ENCODE measurements around the gene NOL7. TPM values are rescaled to one million over a fixed set of nuclear protein-coding genes. Genes with fewer than 3 reads are reported as not detected.

Gene NOL7
- total RNA-seq, 1 donor from 2014 or later: 48.7 TPM

DNA sequence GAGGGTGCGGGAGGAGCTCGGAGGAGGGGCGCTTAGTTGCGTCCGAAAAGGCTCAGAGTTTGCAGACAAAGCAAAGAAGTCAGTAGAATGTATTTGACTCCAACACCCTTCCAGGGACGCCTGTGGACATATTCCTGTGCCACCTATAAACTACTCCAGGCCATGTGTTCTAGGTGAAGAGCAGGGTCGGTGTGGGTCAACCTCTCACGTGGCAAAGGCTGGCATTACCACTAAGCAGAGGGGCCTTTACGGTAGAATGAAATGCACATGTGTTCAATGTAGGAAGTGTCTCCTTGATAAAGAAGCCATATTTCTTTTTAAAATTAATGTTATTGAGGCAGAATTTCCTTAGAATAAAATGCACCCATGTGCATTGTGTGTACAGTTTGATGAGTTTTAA lies 25.3 kb upstream of the NOL7 start:
- peaks cover 20% of the 10 kb centered on the region for H3K36me3 Mint-ChIP-seq (ENCODE audit: unreplicated experiment)
- no peaks in the 10 kb centered on the region for H3K27me3 Mint-ChIP-seq (ENCODE audit: unreplicated experiment)
- DNase-seq (ENCODE audit: extremely low spot score, unreplicated experiment): peak; percentile 48
- H3K4me3 Mint-ChIP-seq (ENCODE audit: unreplicated experiment): no peak overlapping the region
- H3K4me1 Mint-ChIP-seq (ENCODE audit: unreplicated experiment): no peaks in the 10 kb centered on the region
- no peak overlapping the region for H3K27ac Mint-ChIP-seq (ENCODE audit: unreplicated experiment)
- TF ChIP-seq, protein P1, sequence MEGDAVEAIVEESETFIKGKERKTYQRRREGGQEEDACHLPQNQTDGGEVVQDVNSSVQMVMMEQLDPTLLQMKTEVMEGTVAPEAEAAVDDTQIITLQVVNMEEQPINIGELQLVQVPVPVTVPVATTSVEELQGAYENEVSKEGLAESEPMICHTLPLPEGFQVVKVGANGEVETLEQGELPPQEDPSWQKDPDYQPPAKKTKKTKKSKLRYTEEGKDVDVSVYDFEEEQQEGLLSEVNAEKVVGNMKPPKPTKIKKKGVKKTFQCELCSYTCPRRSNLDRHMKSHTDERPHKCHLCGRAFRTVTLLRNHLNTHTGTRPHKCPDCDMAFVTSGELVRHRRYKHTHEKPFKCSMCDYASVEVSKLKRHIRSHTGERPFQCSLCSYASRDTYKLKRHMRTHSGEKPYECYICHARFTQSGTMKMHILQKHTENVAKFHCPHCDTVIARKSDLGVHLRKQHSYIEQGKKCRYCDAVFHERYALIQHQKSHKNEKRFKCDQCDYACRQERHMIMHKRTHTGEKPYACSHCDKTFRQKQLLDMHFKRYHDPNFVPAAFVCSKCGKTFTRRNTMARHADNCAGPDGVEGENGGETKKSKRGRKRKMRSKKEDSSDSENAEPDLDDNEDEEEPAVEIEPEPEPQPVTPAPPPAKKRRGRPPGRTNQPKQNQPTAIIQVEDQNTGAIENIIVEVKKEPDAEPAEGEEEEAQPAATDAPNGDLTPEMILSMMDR (IDR thresholded peaks at IDR 0.05): no peak
- no peaks in the 10 kb centered on the region for H3K9me3 Mint-ChIP-seq (ENCODE audit: unreplicated experiment)

DNA sequence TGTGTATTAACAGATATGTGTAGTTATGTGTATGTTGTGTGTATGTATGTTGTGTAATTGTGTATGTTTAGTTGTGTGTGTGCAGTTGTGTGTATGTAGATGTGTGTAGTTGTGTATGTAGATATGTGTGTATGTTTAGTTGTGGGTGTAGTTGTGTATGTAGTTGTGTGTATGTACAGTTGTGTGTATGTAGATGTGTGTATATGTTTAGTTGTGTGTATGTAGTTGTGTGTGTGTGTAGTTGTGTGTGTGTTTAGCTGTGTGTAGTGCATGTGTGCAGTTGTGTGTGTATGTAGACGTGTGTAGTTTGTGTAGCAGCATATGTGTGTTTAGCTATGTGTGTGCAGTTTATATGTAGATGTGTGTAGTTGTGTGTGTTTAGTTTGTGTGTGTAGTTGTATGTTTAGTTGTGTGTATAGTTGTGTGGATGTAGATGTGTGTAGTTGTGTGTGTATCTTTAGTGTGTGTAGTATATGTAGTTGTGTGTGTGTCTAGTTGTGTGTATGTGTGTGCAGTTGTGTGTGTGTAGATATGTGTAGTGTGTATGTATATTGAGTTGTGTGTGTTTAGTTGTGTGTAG lies 24.5 kb upstream of the NOL7 start:
- no peak overlapping the region for H3K27ac Mint-ChIP-seq (ENCODE audit: unreplicated experiment)
- peaks cover 19% of the 10 kb centered on the region for H3K36me3 Mint-ChIP-seq (ENCODE audit: unreplicated experiment)
- no peaks in the 10 kb centered on the region for H3K4me1 Mint-ChIP-seq (ENCODE audit: unreplicated experiment)
- no peak overlapping the region for H3K4me3 Mint-ChIP-seq (ENCODE audit: unreplicated experiment)
- no peak for DNase-seq (ENCODE audit: extremely low spot score, unreplicated experiment)
- TF ChIP-seq, protein P1 (IDR thresholded peaks at IDR 0.05): no peak
- H3K27me3 Mint-ChIP-seq (ENCODE audit: unreplicated experiment): no peaks in the 10 kb centered on the region
- no peaks in the 10 kb centered on the region for H3K9me3 Mint-ChIP-seq (ENCODE audit: unreplicated experiment)

GRCh38 chr6:13591205-13591921 lies 23.8 kb upstream of the NOL7 start:
- no peaks in the 10 kb centered on the region for H3K27me3 Mint-ChIP-seq (ENCODE audit: unreplicated experiment)
- no peak overlapping the region for H3K4me3 Mint-ChIP-seq (ENCODE audit: unreplicated experiment)
- peaks cover 15% of the 10 kb centered on the region for H3K36me3 Mint-ChIP-seq (ENCODE audit: unreplicated experiment)
- H3K9me3 Mint-ChIP-seq (ENCODE audit: unreplicated experiment): no peaks in the 10 kb centered on the region
- DNase-seq (ENCODE audit: extremely low spot score, unreplicated experiment): peak; percentile 84
- no peak overlapping the region for H3K27ac Mint-ChIP-seq (ENCODE audit: unreplicated experiment)
- TF ChIP-seq, protein P1 (IDR thresholded peaks at IDR 0.05): no peak
- H3K4me1 Mint-ChIP-seq (ENCODE audit: unreplicated experiment): no peaks in the 10 kb centered on the region

DNA sequence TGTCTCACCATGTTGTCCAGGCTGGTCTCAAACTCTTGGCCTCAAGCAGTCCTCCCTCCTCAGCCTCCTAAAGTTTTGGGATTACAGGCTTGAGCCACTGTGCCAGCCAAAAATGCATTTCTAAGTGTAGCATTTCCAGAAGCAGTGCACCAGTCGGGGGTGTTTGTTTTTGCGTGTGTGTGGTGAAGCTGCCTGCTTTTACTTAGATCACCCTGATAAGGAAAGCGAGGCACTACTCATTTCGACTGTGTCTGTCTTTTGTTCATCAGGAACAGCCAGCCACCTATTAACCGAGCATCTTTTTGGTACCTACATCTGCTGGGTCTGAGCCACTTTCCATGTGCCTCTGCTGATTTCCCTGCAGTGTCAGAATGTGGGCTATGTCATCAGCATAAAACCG lies 22.0 kb upstream of the NOL7 start:
- Mint-ChIP-seq H3K27ac (ENCODE audit: unreplicated experiment) (no peak overlapping the region), H3K27me3 (ENCODE audit: unreplicated experiment) (no peaks in the 10 kb centered on the region), H3K4me1 (ENCODE audit: unreplicated experiment) (no peaks in the 10 kb centered on the region), H3K4me3 (ENCODE audit: unreplicated experiment) (no peak overlapping the region), H3K36me3 (ENCODE audit: unreplicated experiment) (peaks cover 13% of the 10 kb centered on the region), H3K9me3 (ENCODE audit: unreplicated experiment) (no peaks in the 10 kb centered on the region)
- TF ChIP-seq, protein P1 (IDR thresholded peaks at IDR 0.05): no peak
- peak; percentile 6 for DNase-seq (ENCODE audit: extremely low spot score, unreplicated experiment)

- no peaks in the 10 kb centered on the region for H3K4me1 Mint-ChIP-seq (ENCODE audit: unreplicated experiment)
- TF ChIP-seq, protein P1 (IDR thresholded peaks at IDR 0.05): no peak
- H3K9me3 Mint-ChIP-seq (ENCODE audit: unreplicated experiment): no peaks in the 10 kb centered on the region
- H3K4me3 Mint-ChIP-seq (ENCODE audit: unreplicated experiment): no peak overlapping the region
- peaks cover 14% of the 10 kb centered on the region for H3K36me3 Mint-ChIP-seq (ENCODE audit: unreplicated experiment)
- DNase-seq (ENCODE audit: extremely low spot score, unreplicated experiment): peak; percentile 8
- H3K27me3 Mint-ChIP-seq (ENCODE audit: unreplicated experiment): no peaks in the 10 kb centered on the region
- no peak overlapping the region for H3K27ac Mint-ChIP-seq (ENCODE audit: unreplicated experiment)
Measured at GRCh38 chr6:13593720-13594119, 21.4 kb upstream of the NOL7 start.
